ENCODE measurements around the gene HSP90AB1. TPM values are rescaled to one million over a fixed set of nuclear protein-coding genes. Genes with fewer than 3 reads are reported as not detected.

The HSP90AB1 gene
- total and polyA plus RNA-seq, 9 of the 15 experiments (the other 6 are each of a cell fraction or from before 2014, with no cell fraction given) = 1,780 to 3,358 (median 2,262) TPM

- TF ChIP-seq GTF3C2 (IDR thresholded peaks at IDR 0.05; ENCODE audit: borderline replicate concordance, extremely low read depth, insufficient read length) = no peak
- TF ChIP-seq POU5F1 (IDR thresholded peaks at IDR 0.05; ENCODE audit: borderline replicate concordance, low read depth, low read length, partially characterized antibody) = no peak
- no peak for TF ChIP-seq NR1H2 (CRISPR knock-in tag; IDR thresholded peaks at IDR 0.05)
- no peak for TF ChIP-seq ZNF518B (CRISPR knock-in tag; IDR thresholded peaks at IDR 0.05)
- peak; percentile 79 for TF ChIP-seq REST (IDR thresholded peaks at IDR 0.05; ENCODE audit: borderline replicate concordance)
- TF ChIP-seq REST (CRISPR knock-in tag; IDR thresholded peaks at IDR 0.05; ENCODE audit: low read depth) = peak; percentile 82; the same call in 1 of the 2 replicates
- TF ChIP-seq ZNF778 (CRISPR knock-in tag; IDR thresholded peaks at IDR 0.05) = no peak
- 0 out of 2 replicates have a peak, but pooled peaks have one; percentile 63 for TF ChIP-seq ZNF232 (CRISPR knock-in tag; IDR thresholded peaks at IDR 0.05)
- TF ChIP-seq JUND (IDR thresholded peaks at IDR 0.05; ENCODE audit: borderline replicate concordance, low read depth, low read length) = peak; percentile 99
- peak; percentile 99 for TF ChIP-seq JUND (tag; IDR thresholded peaks at IDR 0.05; ENCODE audit: borderline replicate concordance, low read depth, low read length)
Observed at GRCh38 chr6:44237813-44238433, 9.0 kb upstream of the HSP90AB1 start (continued).

All from K562 (cell line).